ENCODE data around the gene STPG1. TPM values are rescaled to one million over a fixed set of nuclear protein-coding genes. Genes with fewer than 3 reads are reported as not detected.

Gene STPG1
- total RNA-seq, 3 donors from 2014 or later = 15.9 to 25.4 (median 17.9) TPM

GRCh38 chr1:24443241-24443656 is 29.7 kb upstream of the STPG1 start:
- intact Hi-C loops (cut with DNase I, micrococcal nuclease) = no loop called here
- Histone ChIP-seq H3K9me3 (no peaks in the 10 kb centered on the region), H3K4me1 (ENCODE audit: low read depth) (no peaks in the 10 kb centered on the region), H3K36me3 (ENCODE audit: low read depth) (no peaks in the 10 kb centered on the region), H3K4me3 (no peak overlapping the region)
- ATAC-seq (no peak), DNase-seq (no peak)
- no peak for TF ChIP-seq CTCF (IDR thresholded peaks at IDR 0.05)

DNA sequence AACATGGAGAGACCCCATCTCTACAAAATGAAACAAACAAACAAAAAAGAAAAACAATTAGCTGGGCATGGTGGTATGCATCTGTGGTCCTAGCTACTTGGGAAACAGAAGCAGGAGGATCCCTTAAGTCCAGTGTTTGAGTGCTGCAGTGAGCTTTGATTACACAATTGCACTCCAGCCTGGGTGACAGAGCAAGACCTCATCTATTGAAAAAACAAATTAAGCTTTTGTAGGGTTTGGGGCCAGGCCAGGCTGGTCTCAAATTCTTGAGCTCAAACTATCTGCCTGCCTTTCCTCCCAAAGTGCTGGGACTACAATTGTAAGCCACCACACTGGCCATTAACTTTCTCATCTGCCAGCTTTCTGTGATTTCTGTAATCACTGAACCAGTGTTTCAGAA is 29.2 kb upstream of the STPG1 start:
- ATAC-seq = no peak
- Histone ChIP-seq H3K9me3 (no peaks in the 10 kb centered on the region), H3K36me3 (ENCODE audit: low read depth) (no peaks in the 10 kb centered on the region), H3K4me3 (no peak overlapping the region), H3K4me1 (ENCODE audit: low read depth) (no peaks in the 10 kb centered on the region)
- DNase-seq = no peak
- intact Hi-C loops (cut with DNase I, micrococcal nuclease) = no loop called here
- no peak for TF ChIP-seq CTCF (IDR thresholded peaks at IDR 0.05)

DNA sequence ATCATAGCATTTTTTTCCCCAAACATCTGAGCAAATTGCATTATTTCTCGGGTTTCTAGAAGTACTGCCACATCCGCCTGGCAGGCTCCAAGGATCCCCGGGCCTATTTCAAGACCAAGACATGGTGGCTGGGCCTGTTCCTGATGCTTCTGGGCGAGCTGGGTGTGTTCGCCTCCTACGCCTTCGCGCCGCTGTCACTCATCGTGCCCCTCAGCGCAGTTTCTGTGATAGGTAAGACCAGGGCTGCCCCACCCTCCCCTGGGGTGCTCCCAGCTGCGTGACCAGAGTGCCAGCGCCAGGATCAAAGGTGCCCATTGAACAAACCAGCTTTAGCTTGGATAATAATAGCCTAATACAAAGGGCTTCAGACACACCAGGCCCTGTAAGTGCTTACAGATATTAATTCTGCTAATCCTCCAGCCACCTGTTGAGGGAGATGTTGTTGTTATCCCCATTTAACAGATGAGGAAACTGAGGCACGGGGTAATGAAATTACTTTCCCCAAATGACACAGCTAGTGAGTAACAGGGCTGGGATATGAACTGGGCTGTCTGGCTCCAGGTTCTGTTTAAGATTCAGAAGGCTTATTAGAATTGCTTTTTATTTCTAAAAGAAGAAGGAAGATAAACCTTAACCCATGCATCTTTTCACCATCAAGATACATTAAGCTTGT is 28.6 kb upstream of the STPG1 start:
- Histone ChIP-seq H3K36me3 (ENCODE audit: low read depth) (no peaks in the 10 kb centered on the region), H3K4me1 (ENCODE audit: low read depth) (no peaks in the 10 kb centered on the region), H3K9me3 (no peaks in the 10 kb centered on the region), H3K4me3 (no peak overlapping the region)
- TF ChIP-seq CTCF (IDR thresholded peaks at IDR 0.05) = no peak
- ATAC-seq = no peak
- no peak for DNase-seq
- intact Hi-C loops (cut with DNase I, micrococcal nuclease) = no loop called here

DNA sequence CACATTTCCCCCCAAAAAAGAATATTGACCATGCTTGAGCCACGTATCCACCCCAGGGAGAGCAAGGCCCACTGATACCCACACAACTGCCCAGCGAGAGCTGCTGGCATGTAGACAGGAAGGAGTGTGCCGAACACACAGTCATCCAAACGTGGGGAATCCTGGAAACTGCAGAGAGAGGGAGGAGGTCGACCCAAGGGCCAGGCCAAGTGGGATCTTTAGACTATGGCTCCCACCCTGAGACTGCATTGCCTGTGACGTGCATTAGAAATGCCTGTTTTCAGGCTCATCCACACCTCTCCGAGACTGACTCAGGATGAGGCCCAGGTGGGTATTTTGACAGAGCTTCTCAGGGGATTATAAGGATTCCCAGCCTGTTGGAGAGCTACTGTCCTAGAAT is 27.9 kb upstream of the STPG1 start:
- no peak for ATAC-seq
- Histone ChIP-seq H3K36me3 (ENCODE audit: low read depth) (no peaks in the 10 kb centered on the region), H3K4me1 (ENCODE audit: low read depth) (no peaks in the 10 kb centered on the region), H3K9me3 (no peaks in the 10 kb centered on the region), H3K4me3 (no peak overlapping the region)
- intact Hi-C loops (cut with DNase I, micrococcal nuclease) = no loop called here
- no peak for DNase-seq
- no peak for TF ChIP-seq CTCF (IDR thresholded peaks at IDR 0.05)

GRCh38 chr1:24440436-24440835 is 26.9 kb upstream of the STPG1 start:
- intact Hi-C loops (cut with DNase I, micrococcal nuclease) = no loop called here
- ATAC-seq = no peak
- no peak for TF ChIP-seq CTCF (IDR thresholded peaks at IDR 0.05)

More at GRCh38 chr1:24440436-24440835, 26.9 kb upstream of the STPG1 start:
- no peak for DNase-seq
- H3K4me3 ChIP-seq = no peak overlapping the region
- H3K36me3 ChIP-seq (ENCODE audit: low read depth) = no peaks in the 10 kb centered on the region
- H3K9me3 ChIP-seq = no peaks in the 10 kb centered on the region
- no peaks in the 10 kb centered on the region for H3K4me1 ChIP-seq (ENCODE audit: low read depth)

Measured in mucosa of descending colon (tissue), 3 donors.